ENCODE measurements around the gene TMEM144. TPM values are rescaled to one million over a fixed set of nuclear protein-coding genes. Genes with fewer than 3 reads are reported as not detected.

Gene TMEM144
- total and polyA plus RNA-seq, 9 donors, result 5.4 to 14.9 (median 8.4) TPM

- 88 to 96% (median 90%) methylated on average over 1 of the region's 1 CpG for WGBS, 3 donors
- no peak overlapping the region for H3K4me3 ChIP-seq
Observed at GRCh38 chr4:158238575-158238974, 28.3 kb downstream of the TMEM144 start.

GRCh38 chr4:158239196-158239595 is 28.9 kb downstream of the TMEM144 start:
- no peaks in the 10 kb centered on the region for H3K9me3 ChIP-seq
- WGBS, 3 donors, result 85 to 86% (median 85%) methylated on average over 2 of the region's 2 CpGs
- no peak overlapping the region for H3K27ac ChIP-seq
- intact Hi-C loops (cut with DNase I), result no loop called here
- H3K36me3 ChIP-seq, result no peaks in the 10 kb centered on the region
- no peak overlapping the region for H3K4me3 ChIP-seq
- no peak for TF ChIP-seq POLR2A (IDR thresholded peaks at IDR 0.05)
- TF ChIP-seq EP300 (IDR thresholded peaks at IDR 0.05), result no peak
- no peak for TF ChIP-seq CTCF (IDR thresholded peaks at IDR 0.05)
- no peaks in the 10 kb centered on the region for H3K4me1 ChIP-seq (ENCODE audit: insufficient read depth)
- DNase-seq, result no peak
- no peaks in the 10 kb centered on the region for H3K27me3 ChIP-seq

More at GRCh38 chr4:158238575-158238974, 28.3 kb downstream of the TMEM144 start:
- no peak for TF ChIP-seq CTCF (IDR thresholded peaks at IDR 0.05)
- TF ChIP-seq EP300 (IDR thresholded peaks at IDR 0.05), result no peak
- no peak for TF ChIP-seq POLR2A (IDR thresholded peaks at IDR 0.05)
- no peak overlapping the region for H3K27ac ChIP-seq
- DNase-seq, result no peak
- intact Hi-C loops (cut with DNase I), result no loop called here
- H3K4me1 ChIP-seq (ENCODE audit: insufficient read depth), result no peaks in the 10 kb centered on the region
- no peaks in the 10 kb centered on the region for H3K9me3 ChIP-seq
- no peaks in the 10 kb centered on the region for H3K27me3 ChIP-seq
- no peaks in the 10 kb centered on the region for H3K36me3 ChIP-seq

GRCh38 chr4:158243071-158243470 is 32.8 kb downstream of the TMEM144 start:
- Histone ChIP-seq H3K27me3 (no peaks in the 10 kb centered on the region), H3K4me3 (no peak overlapping the region), H3K27ac (no peak overlapping the region), H3K4me1 (ENCODE audit: insufficient read depth) (no peaks in the 10 kb centered on the region), H3K36me3 (no peaks in the 10 kb centered on the region), H3K9me3 (no peaks in the 10 kb centered on the region)
- intact Hi-C loops (cut with DNase I), result no loop called here
- TF ChIP-seq EP300 (IDR thresholded peaks at IDR 0.05), result no peak
- no peak for TF ChIP-seq POLR2A (IDR thresholded peaks at IDR 0.05)
- TF ChIP-seq CTCF (IDR thresholded peaks at IDR 0.05), result no peak
- DNase-seq, result no peak

DNA sequence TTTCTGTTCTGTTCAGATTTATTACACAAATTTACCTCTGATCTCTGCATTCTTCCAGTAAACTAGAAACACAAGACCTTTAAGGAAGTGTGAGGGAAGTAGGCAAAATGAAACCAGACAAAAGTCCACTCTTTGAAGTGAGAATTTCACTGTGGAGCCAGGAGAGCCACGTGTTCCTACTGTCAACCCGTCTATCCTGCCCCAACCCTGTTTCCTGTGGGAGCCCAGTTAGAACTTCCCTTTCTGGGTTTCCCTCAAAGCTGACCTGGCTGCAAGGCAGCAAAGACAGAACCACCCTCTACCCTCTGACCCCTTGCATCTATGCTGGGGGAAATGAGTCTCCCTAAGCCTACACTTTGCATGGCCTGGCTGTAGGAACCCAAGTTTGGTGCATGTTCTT is 40.0 kb downstream of the TMEM144 start:
- Histone ChIP-seq H3K4me3 (no peak overlapping the region), H3K4me1 (ENCODE audit: insufficient read depth) (no peaks in the 10 kb centered on the region), H3K27ac (no peak overlapping the region), H3K27me3 (no peaks in the 10 kb centered on the region), H3K9me3 (no peaks in the 10 kb centered on the region), H3K36me3 (no peaks in the 10 kb centered on the region)
- no peak for TF ChIP-seq EP300 (IDR thresholded peaks at IDR 0.05)
- no peak for TF ChIP-seq CTCF (IDR thresholded peaks at IDR 0.05)
- no peak for TF ChIP-seq POLR2A (IDR thresholded peaks at IDR 0.05)
- 66 to 86% (median 82%) methylated on average over 2 of the region's 2 CpGs for WGBS, 3 donors
- DNase-seq, result no peak
- intact Hi-C loops (cut with DNase I), result loop anchor here in 3 of 4 donors (5.0 to 10.0 kb wide), 4 partner anchors 78 to 374 kb away; partner anchors contain the start of gene GASK1B (in 1 of the 3)

All from ovary (tissue), 9 donors.